WTC11 (cell line): Measurements from ENCODE around the gene ZCRB1.

ENCODE experiments used
- ATF1 ChIP-seq: sonication (generic); formaldehyde crosslinking; IDR thresholded peaks from 2 replicates; pipeline ENCODE4 v1.8.1; 2023; ENCODE audit warnings: mild to moderate bottlenecking, moderate library complexity, missing genetic modification reagents
- ETV6 ChIP-seq: sonication (generic); formaldehyde crosslinking; IDR thresholded peaks from 2 replicates; pipeline ENCODE4 v1.8.1; 2022; ENCODE audit warnings: mild to moderate bottlenecking, missing genetic modification reagents
- FOXJ3 ChIP-seq: sonication (generic); formaldehyde crosslinking; IDR thresholded peaks from 2 replicates; pipeline ENCODE4 v1.9.0; 2021; ENCODE audit warnings: missing genetic modification reagents, mild to moderate bottlenecking, borderline replicate concordance
- GTF2I ChIP-seq: fragments of 250-450 bp; sonication (Bioruptor Pico); conservative IDR thresholded peaks from 2 replicates; pipeline ENCODE4 v1.4.0; 2021; ENCODE audit warnings: mild to moderate bottlenecking
- KAT7 ChIP-seq: sonication (generic); formaldehyde crosslinking; IDR thresholded peaks from 2 replicates; pipeline ENCODE4 v1.8.1; 2023; ENCODE audit warnings: missing genetic modification reagents, mild to moderate bottlenecking, borderline replicate concordance
- TP53 ChIP-seq: sonication (generic); formaldehyde crosslinking; IDR thresholded peaks from 2 replicates; pipeline ENCODE4 v1.8.1; 2023; ENCODE audit warnings: mild to moderate bottlenecking, missing genetic modification reagents
- ZNF219 ChIP-seq: sonication (generic); formaldehyde crosslinking; IDR thresholded peaks from 2 replicates; pipeline ENCODE4 v1.8.0; 2023; ENCODE audit warnings: missing genetic modification reagents, mild to moderate bottlenecking, borderline replicate concordance
- TF ChIP-seq, protein P1 (sequence below): sonication (generic); formaldehyde crosslinking; conservative IDR thresholded peaks from 2 replicates; pipeline ENCODE4 v1.8.1; 2023; ENCODE audit warnings: mild to moderate bottlenecking, low read depth, missing genetic modification reagents, moderate library complexity
- TF ChIP-seq, protein P2 (sequence below): fragments of 200-600 bp; IDR thresholded peaks from 2 replicates; pipeline ENCODE4 v1.8.0; 2022; ENCODE audit warnings: antibody characterized with exemption
- TF ChIP-seq, protein P3 (sequence below): sonication (generic); formaldehyde crosslinking; IDR thresholded peaks from 2 replicates; pipeline ENCODE4 v1.8.1; 2022; ENCODE audit warnings: mild to moderate bottlenecking, moderate library complexity, missing genetic modification reagents
- TF ChIP-seq, protein P4 (sequence below): sonication (generic); formaldehyde crosslinking; IDR thresholded peaks from 2 replicates; pipeline ENCODE4 v1.8.1; 2023; ENCODE audit warnings: mild to moderate bottlenecking, missing genetic modification reagents, moderate library complexity
- TF ChIP-seq, protein P5 (sequence below): sonication (generic); formaldehyde crosslinking; IDR thresholded peaks from 2 replicates; pipeline ENCODE4 v1.8.0; 2023; ENCODE audit warnings: mild to moderate bottlenecking, missing genetic modification reagents

DNA sequence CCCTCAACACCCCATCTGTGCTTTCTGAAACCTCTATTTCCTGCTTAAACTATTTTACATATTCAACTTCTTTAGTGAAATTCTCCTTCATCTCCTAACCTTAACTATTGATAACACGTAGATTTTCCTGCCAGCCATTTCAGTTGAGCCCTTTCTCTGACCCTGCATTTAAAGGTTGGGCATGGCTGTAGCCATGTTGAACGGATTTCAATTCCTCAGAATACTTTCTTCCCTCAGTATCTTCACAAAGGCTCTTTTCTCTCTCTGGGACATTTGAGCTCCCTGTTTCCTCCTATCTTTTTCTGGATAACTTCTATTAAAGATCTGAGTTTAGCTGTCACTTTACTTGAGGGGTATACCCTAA, 1.3 kb upstream of the ZCRB1 start:
- TF ChIP-seq, protein P1, sequence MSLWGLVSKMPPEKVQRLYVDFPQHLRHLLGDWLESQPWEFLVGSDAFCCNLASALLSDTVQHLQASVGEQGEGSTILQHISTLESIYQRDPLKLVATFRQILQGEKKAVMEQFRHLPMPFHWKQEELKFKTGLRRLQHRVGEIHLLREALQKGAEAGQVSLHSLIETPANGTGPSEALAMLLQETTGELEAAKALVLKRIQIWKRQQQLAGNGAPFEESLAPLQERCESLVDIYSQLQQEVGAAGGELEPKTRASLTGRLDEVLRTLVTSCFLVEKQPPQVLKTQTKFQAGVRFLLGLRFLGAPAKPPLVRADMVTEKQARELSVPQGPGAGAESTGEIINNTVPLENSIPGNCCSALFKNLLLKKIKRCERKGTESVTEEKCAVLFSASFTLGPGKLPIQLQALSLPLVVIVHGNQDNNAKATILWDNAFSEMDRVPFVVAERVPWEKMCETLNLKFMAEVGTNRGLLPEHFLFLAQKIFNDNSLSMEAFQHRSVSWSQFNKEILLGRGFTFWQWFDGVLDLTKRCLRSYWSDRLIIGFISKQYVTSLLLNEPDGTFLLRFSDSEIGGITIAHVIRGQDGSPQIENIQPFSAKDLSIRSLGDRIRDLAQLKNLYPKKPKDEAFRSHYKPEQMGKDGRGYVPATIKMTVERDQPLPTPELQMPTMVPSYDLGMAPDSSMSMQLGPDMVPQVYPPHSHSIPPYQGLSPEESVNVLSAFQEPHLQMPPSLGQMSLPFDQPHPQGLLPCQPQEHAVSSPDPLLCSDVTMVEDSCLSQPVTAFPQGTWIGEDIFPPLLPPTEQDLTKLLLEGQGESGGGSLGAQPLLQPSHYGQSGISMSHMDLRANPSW (CRISPR knock-in tag) = no peak
- TF ChIP-seq, protein P2, sequence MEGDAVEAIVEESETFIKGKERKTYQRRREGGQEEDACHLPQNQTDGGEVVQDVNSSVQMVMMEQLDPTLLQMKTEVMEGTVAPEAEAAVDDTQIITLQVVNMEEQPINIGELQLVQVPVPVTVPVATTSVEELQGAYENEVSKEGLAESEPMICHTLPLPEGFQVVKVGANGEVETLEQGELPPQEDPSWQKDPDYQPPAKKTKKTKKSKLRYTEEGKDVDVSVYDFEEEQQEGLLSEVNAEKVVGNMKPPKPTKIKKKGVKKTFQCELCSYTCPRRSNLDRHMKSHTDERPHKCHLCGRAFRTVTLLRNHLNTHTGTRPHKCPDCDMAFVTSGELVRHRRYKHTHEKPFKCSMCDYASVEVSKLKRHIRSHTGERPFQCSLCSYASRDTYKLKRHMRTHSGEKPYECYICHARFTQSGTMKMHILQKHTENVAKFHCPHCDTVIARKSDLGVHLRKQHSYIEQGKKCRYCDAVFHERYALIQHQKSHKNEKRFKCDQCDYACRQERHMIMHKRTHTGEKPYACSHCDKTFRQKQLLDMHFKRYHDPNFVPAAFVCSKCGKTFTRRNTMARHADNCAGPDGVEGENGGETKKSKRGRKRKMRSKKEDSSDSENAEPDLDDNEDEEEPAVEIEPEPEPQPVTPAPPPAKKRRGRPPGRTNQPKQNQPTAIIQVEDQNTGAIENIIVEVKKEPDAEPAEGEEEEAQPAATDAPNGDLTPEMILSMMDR = no peak
- TF ChIP-seq ZNF219 (no peak), ATF1 (CRISPR knock-in tag) (no peak), FOXJ3 (CRISPR knock-in tag) (no peak), GTF2I (CRISPR knock-in tag) (no peak), KAT7 (CRISPR knock-in tag) (no peak), TP53 (no peak), ETV6 (no peak)
- TF ChIP-seq, protein P3, sequence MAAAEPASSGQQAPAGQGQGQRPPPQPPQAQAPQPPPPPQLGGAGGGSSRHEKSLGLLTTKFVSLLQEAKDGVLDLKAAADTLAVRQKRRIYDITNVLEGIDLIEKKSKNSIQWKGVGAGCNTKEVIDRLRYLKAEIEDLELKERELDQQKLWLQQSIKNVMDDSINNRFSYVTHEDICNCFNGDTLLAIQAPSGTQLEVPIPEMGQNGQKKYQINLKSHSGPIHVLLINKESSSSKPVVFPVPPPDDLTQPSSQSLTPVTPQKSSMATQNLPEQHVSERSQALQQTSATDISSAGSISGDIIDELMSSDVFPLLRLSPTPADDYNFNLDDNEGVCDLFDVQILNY (CRISPR knock-in tag) = no peak
- TF ChIP-seq, protein P4, sequence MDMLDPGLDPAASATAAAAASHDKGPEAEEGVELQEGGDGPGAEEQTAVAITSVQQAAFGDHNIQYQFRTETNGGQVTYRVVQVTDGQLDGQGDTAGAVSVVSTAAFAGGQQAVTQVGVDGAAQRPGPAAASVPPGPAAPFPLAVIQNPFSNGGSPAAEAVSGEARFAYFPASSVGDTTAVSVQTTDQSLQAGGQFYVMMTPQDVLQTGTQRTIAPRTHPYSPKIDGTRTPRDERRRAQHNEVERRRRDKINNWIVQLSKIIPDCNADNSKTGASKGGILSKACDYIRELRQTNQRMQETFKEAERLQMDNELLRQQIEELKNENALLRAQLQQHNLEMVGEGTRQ (CRISPR knock-in tag) = no peak
- TF ChIP-seq, protein P5, sequence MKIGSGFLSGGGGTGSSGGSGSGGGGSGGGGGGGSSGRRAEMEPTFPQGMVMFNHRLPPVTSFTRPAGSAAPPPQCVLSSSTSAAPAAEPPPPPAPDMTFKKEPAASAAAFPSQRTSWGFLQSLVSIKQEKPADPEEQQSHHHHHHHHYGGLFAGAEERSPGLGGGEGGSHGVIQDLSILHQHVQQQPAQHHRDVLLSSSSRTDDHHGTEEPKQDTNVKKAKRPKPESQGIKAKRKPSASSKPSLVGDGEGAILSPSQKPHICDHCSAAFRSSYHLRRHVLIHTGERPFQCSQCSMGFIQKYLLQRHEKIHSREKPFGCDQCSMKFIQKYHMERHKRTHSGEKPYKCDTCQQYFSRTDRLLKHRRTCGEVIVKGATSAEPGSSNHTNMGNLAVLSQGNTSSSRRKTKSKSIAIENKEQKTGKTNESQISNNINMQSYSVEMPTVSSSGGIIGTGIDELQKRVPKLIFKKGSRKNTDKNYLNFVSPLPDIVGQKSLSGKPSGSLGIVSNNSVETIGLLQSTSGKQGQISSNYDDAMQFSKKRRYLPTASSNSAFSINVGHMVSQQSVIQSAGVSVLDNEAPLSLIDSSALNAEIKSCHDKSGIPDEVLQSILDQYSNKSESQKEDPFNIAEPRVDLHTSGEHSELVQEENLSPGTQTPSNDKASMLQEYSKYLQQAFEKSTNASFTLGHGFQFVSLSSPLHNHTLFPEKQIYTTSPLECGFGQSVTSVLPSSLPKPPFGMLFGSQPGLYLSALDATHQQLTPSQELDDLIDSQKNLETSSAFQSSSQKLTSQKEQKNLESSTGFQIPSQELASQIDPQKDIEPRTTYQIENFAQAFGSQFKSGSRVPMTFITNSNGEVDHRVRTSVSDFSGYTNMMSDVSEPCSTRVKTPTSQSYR (CRISPR knock-in tag) = no peak
